Loucy (cell line): ENCODE measurements around the gene PNPLA7.
A peak's percentile ranks its signal among the peaks of the same experiment; 100 is the strongest.

Experiments
- H2AFZ ChIP-seq: fragments of 200-600 bp; sonication (generic); 2 replicates; pipeline ENCODE4 v1.6.0; 2016; ENCODE audit warnings: antibody characterized with exemption, mild to moderate bottlenecking, low read length, moderate library complexity
- H3F3A ChIP-seq: fragments of 200-600 bp; 2 replicates; pipeline ENCODE4 v1.6.0; 2016; ENCODE audit warnings: antibody characterized with exemption, low read depth, mild to moderate bottlenecking
- H3K27me3 ChIP-seq: fragments of 200-600 bp; sonication (generic); 2 replicates; pipeline ENCODE4 v1.6.1; 2014; ENCODE audit warnings: low read length, mild to moderate bottlenecking; ENCODE audit not compliant: insufficient read depth, poor library complexity, severe bottlenecking
- H3K36me3 ChIP-seq: fragments of 200-600 bp; sonication (generic); 2 replicates; pipeline ENCODE4 v1.6.1; 2016; ENCODE audit warnings: low read length; ENCODE audit not compliant: insufficient read depth
- H3K4me1 ChIP-seq: fragments of 200-600 bp; sonication (generic); 2 replicates; pipeline ENCODE4 v1.5.1; 2014; ENCODE audit warnings: low read length, mild to moderate bottlenecking; ENCODE audit not compliant: insufficient read depth, poor library complexity, severe bottlenecking
- H3K4me2 ChIP-seq: fragments of 200-600 bp; sonication (generic); 2 replicates; pipeline ENCODE4 v1.6.0; 2014; ENCODE audit warnings: antibody characterized with exemption, low read length, low read depth, mild to moderate bottlenecking; ENCODE audit not compliant: poor library complexity, severe bottlenecking
- H3K4me3 ChIP-seq: fragments of 200-600 bp; sonication (generic); 2 replicates; pipeline ENCODE4 v1.5.1; 2014; ENCODE audit warnings: low read length, mild to moderate bottlenecking, mixed read lengths; ENCODE audit not compliant: poor library complexity, severe bottlenecking
- H3K79me2 ChIP-seq: fragments of 200-600 bp; sonication (generic); 2 replicates; pipeline ENCODE4 v1.6.1; 2014; ENCODE audit warnings: low read length; ENCODE audit not compliant: insufficient read depth
- H3K9ac ChIP-seq: fragments of 200-600 bp; sonication (generic); 2 replicates; pipeline ENCODE4 v1.6.0; 2014; ENCODE audit warnings: mild to moderate bottlenecking, low read depth, low read length, moderate library complexity; ENCODE audit not compliant: poor library complexity, severe bottlenecking
- H3K9me2 ChIP-seq: fragments of 200-600 bp; sonication (generic); replicated peaks from 2 replicates; pipeline ENCODE4 v1.6.1; 2016; ENCODE audit warnings: low read depth, low read length, mixed read lengths
- H3K9me3 ChIP-seq: fragments of 200-600 bp; sonication (generic); 2 replicates; pipeline ENCODE4 v1.6.1; 2014; ENCODE audit warnings: mild to moderate bottlenecking, antibody characterized with exemption, low read length, low read depth; ENCODE audit not compliant: insufficient read depth
- H4K20me1 ChIP-seq: fragments of 200-600 bp; sonication (generic); 2 replicates; pipeline ENCODE4 v1.6.0; 2014; ENCODE audit warnings: antibody characterized with exemption, low read length, mild to moderate bottlenecking; ENCODE audit not compliant: insufficient read depth, poor library complexity, severe bottlenecking
- EZH2phosphoT487 ChIP-seq: fragments of 200-600 bp; IDR thresholded peaks from 2 replicates; pipeline ENCODE4 v1.6.1; 2018; ENCODE audit warnings: antibody characterized with exemption, mild to moderate bottlenecking, moderate library complexity, borderline replicate concordance
- TF ChIP-seq, protein P1 (sequence below): fragments of 200-600 bp; sonication (generic); conservative IDR thresholded peaks from 2 replicates; pipeline ENCODE4 v1.5.1; 2014; ENCODE audit warnings: mild to moderate bottlenecking, antibody characterized with exemption, low read length

The PNPLA7 gene

DNA sequence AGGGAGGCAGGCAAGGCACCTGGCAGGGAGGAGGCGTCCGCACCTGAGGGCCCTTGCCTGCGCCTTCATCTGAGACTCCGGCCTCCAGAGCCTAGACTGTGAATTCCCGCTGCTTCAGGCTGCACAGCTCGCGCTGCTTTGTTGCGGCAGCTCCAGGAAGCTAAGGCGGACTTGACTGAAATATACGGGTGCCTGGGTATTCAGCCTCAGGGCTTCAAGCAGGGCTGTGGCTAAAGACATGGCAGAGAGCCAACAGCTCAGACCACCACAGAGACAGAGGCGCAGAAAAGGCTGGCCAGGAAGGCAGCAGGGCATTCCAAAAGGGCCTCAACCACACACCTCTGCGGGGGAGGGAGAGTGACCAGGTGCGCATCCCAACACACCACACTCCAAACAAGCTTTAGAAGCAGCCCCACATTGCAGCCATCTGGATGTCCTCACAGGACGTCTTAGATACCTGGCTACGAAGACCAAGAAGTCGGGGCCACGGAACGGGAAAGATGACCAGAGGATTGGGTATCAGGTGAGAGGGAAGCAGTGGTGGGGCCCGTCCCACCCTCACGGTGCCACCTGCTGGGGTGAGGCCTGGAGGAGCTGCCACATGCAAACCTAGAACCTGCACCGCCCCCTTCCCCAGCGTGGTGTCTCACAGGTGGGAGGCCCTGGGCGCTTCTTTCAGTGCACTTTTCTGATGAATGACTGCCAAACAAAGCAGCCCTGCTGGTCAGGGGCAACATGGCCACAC, 30.2 kb upstream of the PNPLA7 start:
- Histone ChIP-seq H2AFZ (no peak overlapping the region), H3K4me1 (peaks cover 26% of the 10 kb centered on the region), H3K36me3 (peaks cover 3% of the 10 kb centered on the region; the same call in 1 of the 2 replicates), H4K20me1 (peaks cover 28% of the 10 kb centered on the region), H3K79me2 (peaks cover 33% of the 10 kb centered on the region), H3K9ac (no peak overlapping the region), H3K9me3 (no peaks in the 10 kb centered on the region), H3F3A (no peaks in the 10 kb centered on the region), H3K27me3 (no peaks in the 10 kb centered on the region), H3K4me2 (no peak overlapping the region), H3K9me2 (no peaks in the 10 kb centered on the region), H3K4me3 (no peak overlapping the region)
- no peak for TF ChIP-seq EZH2phosphoT487
- TF ChIP-seq, protein P1, sequence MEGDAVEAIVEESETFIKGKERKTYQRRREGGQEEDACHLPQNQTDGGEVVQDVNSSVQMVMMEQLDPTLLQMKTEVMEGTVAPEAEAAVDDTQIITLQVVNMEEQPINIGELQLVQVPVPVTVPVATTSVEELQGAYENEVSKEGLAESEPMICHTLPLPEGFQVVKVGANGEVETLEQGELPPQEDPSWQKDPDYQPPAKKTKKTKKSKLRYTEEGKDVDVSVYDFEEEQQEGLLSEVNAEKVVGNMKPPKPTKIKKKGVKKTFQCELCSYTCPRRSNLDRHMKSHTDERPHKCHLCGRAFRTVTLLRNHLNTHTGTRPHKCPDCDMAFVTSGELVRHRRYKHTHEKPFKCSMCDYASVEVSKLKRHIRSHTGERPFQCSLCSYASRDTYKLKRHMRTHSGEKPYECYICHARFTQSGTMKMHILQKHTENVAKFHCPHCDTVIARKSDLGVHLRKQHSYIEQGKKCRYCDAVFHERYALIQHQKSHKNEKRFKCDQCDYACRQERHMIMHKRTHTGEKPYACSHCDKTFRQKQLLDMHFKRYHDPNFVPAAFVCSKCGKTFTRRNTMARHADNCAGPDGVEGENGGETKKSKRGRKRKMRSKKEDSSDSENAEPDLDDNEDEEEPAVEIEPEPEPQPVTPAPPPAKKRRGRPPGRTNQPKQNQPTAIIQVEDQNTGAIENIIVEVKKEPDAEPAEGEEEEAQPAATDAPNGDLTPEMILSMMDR: no peak

DNA sequence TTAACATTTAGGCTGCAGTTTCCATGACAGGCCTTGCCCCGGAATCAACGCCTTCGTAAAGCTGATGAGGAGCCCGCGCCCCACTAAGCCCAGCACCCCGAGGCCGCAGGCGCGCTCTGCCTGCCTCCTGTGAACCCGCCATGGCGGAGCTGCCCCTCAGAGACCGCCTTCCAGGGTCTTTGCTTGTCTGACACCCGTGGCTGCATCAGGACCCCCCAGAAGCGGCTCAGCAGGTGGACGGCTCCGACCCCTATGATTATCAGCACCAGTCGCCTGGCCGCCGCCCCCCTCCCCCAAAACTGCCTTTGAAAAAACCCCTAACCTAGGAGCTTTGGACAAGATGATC, 29.0 kb upstream of the PNPLA7 start:
- peaks cover 8% of the 10 kb centered on the region; the same call in 1 of the 2 replicates for H3K36me3 ChIP-seq
- H3K79me2 ChIP-seq: peaks cover 35% of the 10 kb centered on the region
- no peak overlapping the region for H2AFZ ChIP-seq

DNA sequence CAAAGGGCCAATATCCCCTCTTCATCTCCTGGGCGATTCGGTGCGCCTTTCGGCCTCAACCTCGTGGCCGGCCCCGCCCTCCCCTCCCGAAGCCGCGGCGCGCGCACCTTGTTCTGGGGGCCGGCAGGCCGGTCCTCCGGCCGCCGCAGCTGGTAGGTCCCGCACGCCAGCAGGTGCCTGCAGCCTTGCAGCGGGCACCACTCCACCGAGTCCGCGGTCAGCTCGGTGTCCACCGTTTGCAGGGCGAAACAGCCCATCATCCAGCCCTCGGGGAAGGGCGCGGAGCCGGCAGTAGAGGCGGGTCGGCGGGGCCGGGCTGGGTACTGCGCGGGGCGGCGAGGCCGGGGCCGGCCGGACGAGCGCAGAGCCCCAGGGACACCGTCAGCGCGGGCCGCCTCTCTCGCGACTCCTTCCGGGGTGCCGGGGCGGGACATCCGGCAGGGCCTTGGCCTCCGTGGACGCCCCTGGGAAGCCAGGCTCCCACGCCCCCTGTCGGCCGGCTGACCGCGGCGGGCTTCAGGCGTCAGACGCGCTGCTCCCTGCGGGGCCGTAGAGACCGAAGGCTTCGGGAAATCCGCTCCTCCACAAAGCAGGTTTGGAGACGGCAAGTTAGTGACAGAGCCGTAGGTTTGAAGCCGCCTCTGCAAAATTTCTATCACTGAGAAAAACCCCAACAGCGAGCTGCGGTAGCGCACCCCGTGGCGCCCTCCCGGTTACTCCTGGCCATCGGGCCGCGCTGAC, 28.5 kb upstream of the PNPLA7 start, which contains the start of gene DPH7:
Gene DPH7, minus strand, starts transcription at position 408 of the 741 bp plus-strand sequence. Its CDS starts 148 bp downstream, at position 260.
- peaks cover 25% of the 10 kb centered on the region for H4K20me1 ChIP-seq
- no peaks in the 10 kb centered on the region for H3F3A ChIP-seq
- H3K9me2 ChIP-seq: no peaks in the 10 kb centered on the region
- TF ChIP-seq, protein P1: peak; percentile 77
- TF ChIP-seq EZH2phosphoT487: no peak
- H3K4me3 ChIP-seq: peak within 1 kb of the TSS; percentile 96
- H3K9ac ChIP-seq: peak within 1 kb of the TSS; percentile 92
- peaks cover 21% of the 10 kb centered on the region for H3K4me1 ChIP-seq
- H3K9me3 ChIP-seq: no peaks in the 10 kb centered on the region
- peak within 1 kb of the TSS; percentile 79 for H2AFZ ChIP-seq
- no peaks in the 10 kb centered on the region for H3K27me3 ChIP-seq
- H3K4me2 ChIP-seq: peak within 1 kb of the TSS; percentile 89
- peaks cover 12% of the 10 kb centered on the region; the same call in 1 of the 2 replicates for H3K36me3 ChIP-seq
- peaks cover 35% of the 10 kb centered on the region for H3K79me2 ChIP-seq

More for the DNA sequence above, 29.0 kb upstream of the PNPLA7 start:
- Histone ChIP-seq H3K4me1 (peaks cover 24% of the 10 kb centered on the region), H3K9ac (no peak overlapping the region), H3K9me3 (no peaks in the 10 kb centered on the region), H3K4me2 (peak overlapping the region; percentile 29), H3K27me3 (no peaks in the 10 kb centered on the region), H3F3A (no peaks in the 10 kb centered on the region), H4K20me1 (peaks cover 25% of the 10 kb centered on the region), H3K4me3 (peak overlapping the region; percentile 96), H3K9me2 (no peaks in the 10 kb centered on the region)
- TF ChIP-seq EZH2phosphoT487: no peak
- TF ChIP-seq, protein P1: no peak
